ENCODE results near the gene IL15. TPM values are rescaled to one million over a fixed set of nuclear protein-coding genes. Genes with fewer than 3 reads are reported as not detected.

The IL15 gene
- total and polyA plus RNA-seq, 2 of the 8 experiments (the other 6 are each of a cell fraction or from before 2014, with no cell fraction given), result 0.30 to 0.61 TPM

- H3K79me2 ChIP-seq (ENCODE audit: control insufficient read depth in 1 of 2, insufficient read depth in 2 of 2, low read length in 2 of 2), result no peaks in the 10 kb centered on the region
- no peak overlapping the region for H2BK20ac ChIP-seq (ENCODE audit: low read length)
- 95% methylated on average over 1 of the region's 1 CpG; no CpG with 5 or more reads in 1 of the 2 experiments for WGBS, 2 experiments (ENCODE audit: extremely low coverage in 1 of 2, insufficient coverage in 1 of 2, insufficient read length in 1 of 2, insufficient replicate concordance in 2 of 2, low coverage in 1 of 2, low lambda C conversion rate in 2 of 2, missing lambda C conversion rate in 1 of 2)
- H3K36me3 ChIP-seq (ENCODE audit: control insufficient read depth in 2 of 4, insufficient read depth in 4 of 4, low read length in 3 of 4), result no peaks in the 10 kb centered on the region
- no peak overlapping the region for H3K4me2 ChIP-seq (ENCODE audit: insufficient read depth in 1 of 2, low read depth in 2 of 2, low read length in 2 of 2)
- peaks cover 2% of the 10 kb centered on the region; the same call in 1 of the 2 replicates for H3K23me2 ChIP-seq (ENCODE audit: low read depth, low read length)
- H2BK15ac ChIP-seq (ENCODE audit: low read length), result no peak overlapping the region
- no peak overlapping the region for H2AFZ ChIP-seq (ENCODE audit: low read length)
- H3K4me1 ChIP-seq (replicated peaks in 1 of 4; ENCODE audit: control insufficient read depth in 3 of 4, insufficient read depth in 4 of 4, low read length in 3 of 4), result peaks cover 0 to 6% (median 0%) of the 10 kb centered on the region in 4 experiments; a peak in 1 of 7 replicates
- POLR2A ChIA-PET (ENCODE audit: partially characterized antibody), result no interaction called here
- no peak overlapping the region for H4K91ac ChIP-seq (replicated peaks; ENCODE audit: insufficient read length, low read length)
- no peaks in the 10 kb centered on the region for H3K9me3 ChIP-seq (ENCODE audit: insufficient read depth in 2 of 2, low read depth in 1 of 2, low read length in 1 of 2)
- no peak overlapping the region for H3K4ac ChIP-seq (replicated peaks; ENCODE audit: insufficient read length, low read depth, low read length)
- no peak overlapping the region for H3K18ac ChIP-seq (ENCODE audit: extremely low read depth, low read length)
- no peak overlapping the region for H3K27ac ChIP-seq (ENCODE audit: low read depth, low read length)
- no peak overlapping the region for H4K8ac ChIP-seq (ENCODE audit: extremely low read depth, insufficient read depth, low read length)
- H3K4me3 ChIP-seq (ENCODE audit: extremely low read depth in 1 of 4, insufficient read depth in 2 of 4, low read depth in 3 of 4, low read length in 4 of 4), result no peak overlapping the region
- no peaks in the 10 kb centered on the region for H4K20me1 ChIP-seq (replicated peaks in 1 of 2; ENCODE audit: control insufficient read depth in 1 of 2, insufficient read depth in 2 of 2, low read length in 2 of 2)
- no peak overlapping the region for H2AK5ac ChIP-seq (ENCODE audit: low read depth, low read length)
- no peak overlapping the region for H4K5ac ChIP-seq (ENCODE audit: insufficient read length, low read depth, low read length)
- DNase-seq (ENCODE audit: low read depth in 1 of 2, low spot score in 2 of 2) (no peak), FAIRE-seq (no peak)
- H3K9ac ChIP-seq (replicated peaks in 1 of 4; ENCODE audit: extremely low read depth in 1 of 4, low read depth in 3 of 4, low read length in 3 of 4), result no peak overlapping the region
- H3K14ac ChIP-seq (ENCODE audit: insufficient read length), result no peak overlapping the region
- H3K79me1 ChIP-seq (ENCODE audit: low read depth, low read length), result no peaks in the 10 kb centered on the region
- H2BK5ac ChIP-seq (ENCODE audit: low read depth, low read length), result no peak overlapping the region
- H2BK120ac ChIP-seq (replicated peaks; ENCODE audit: low read depth, low read length), result no peak overlapping the region
- no peaks in the 10 kb centered on the region for H3K27me3 ChIP-seq (replicated peaks in 1 of 4; ENCODE audit: control insufficient read depth in 3 of 4, extremely low read depth in 1 of 4, insufficient read depth in 3 of 4, low read length in 3 of 4)
- H2BK12ac ChIP-seq (ENCODE audit: low read depth, low read length), result no peak overlapping the region
- CTCF ChIA-PET (ENCODE audit: partially characterized antibody), result no interaction called here
- no peak overlapping the region for H3K23ac ChIP-seq (ENCODE audit: insufficient read length)
- no peak overlapping the region for H3K56ac ChIP-seq (replicated peaks; ENCODE audit: insufficient read length, low read depth, low read length)
- TF ChIP-seq ZNF274 (IDR thresholded peaks at IDR 0.05; ENCODE audit: borderline replicate concordance, extremely low read depth, low read length) (no peak), TEAD4 (IDR thresholded peaks at IDR 0.05; ENCODE audit: low read depth, low read length) (no peak), POLR2A (IDR thresholded peaks at IDR 0.05; ENCODE audit: control extremely low read depth in 1 of 2, low read depth in 2 of 2, low read length in 2 of 2) (no peak), POLR2AphosphoS5 (IDR thresholded peaks at IDR 0.05; ENCODE audit: low read depth, low read length) (no peak), RNF2 (IDR thresholded peaks at IDR 0.05; ENCODE audit: borderline replicate concordance, low read depth, low read length, missing control alignments, poor library complexity, severe bottlenecking) (no peak), SIX5 (IDR thresholded peaks at IDR 0.05; ENCODE audit: low read depth, low read length) (no peak), GABPA (IDR thresholded peaks at IDR 0.05; ENCODE audit: borderline replicate concordance, insufficient read depth, low read length) (no peak), SP1 (IDR thresholded peaks at IDR 0.05; ENCODE audit: low read depth, low read length) (no peak), NANOG (IDR thresholded peaks at IDR 0.05; ENCODE audit: insufficient read depth, low read depth, low read length, poor library complexity, severe bottlenecking) (no peak), CTCF (IDR thresholded peaks at IDR 0.05; ENCODE audit: control extremely low read depth in 1 of 3, insufficient read depth in 1 of 3, low read depth in 1 of 3, low read length in 3 of 3) (no peak), YY1 (IDR thresholded peaks at IDR 0.05; ENCODE audit: low read depth, low read length) (no peak)
Measured at GRCh38 chr4:141759796-141760425, 123.5 kb downstream of the IL15 start.

Measured in H1 (cell line).